Nephron progenitor cell (in vitro differentiated cells): ENCODE measurements around the gene NFAT5.
A peak's percentile ranks its signal among the peaks of the same experiment; 100 is the strongest.

Experiments used
- DNase-seq: peaks from one replicate; pipeline ENCODE4 v3.0.0; 2021
- H3K27ac Mint-ChIP-seq: 2 replicates; pipeline ENCODE4 v1.8.0; 2021; ENCODE audit warnings: mild to moderate bottlenecking, moderate library complexity, mixed read lengths
- H3K27me3 Mint-ChIP-seq: 2 replicates; pipeline ENCODE4 v1.8.0; 2021; ENCODE audit warnings: mild to moderate bottlenecking, low read depth, mixed read lengths; ENCODE audit not compliant: poor library complexity
- H3K36me3 Mint-ChIP-seq: 2 replicates; pipeline ENCODE4 v1.8.0; 2021; ENCODE audit warnings: low read depth, mixed read lengths
- H3K4me1 Mint-ChIP-seq: 2 replicates; pipeline ENCODE4 v1.8.0; 2021; ENCODE audit warnings: mixed read lengths
- H3K4me3 Mint-ChIP-seq: 2 replicates; pipeline ENCODE4 v1.8.0; 2021; ENCODE audit warnings: mild to moderate bottlenecking, moderate library complexity, mixed read lengths
- H3K9me3 Mint-ChIP-seq: 2 replicates; pipeline ENCODE4 v1.8.0; 2021; ENCODE audit warnings: mild to moderate bottlenecking, moderate library complexity, mixed read lengths
- CTCF ChIP-seq: fragments of 200-600 bp; sonication (generic); IDR thresholded peaks from 2 replicates; pipeline ENCODE4 v1.5.0; 2021; ENCODE audit warnings: antibody characterized with exemption

The NFAT5 gene

GRCh38 chr16:69706975-69707340 is 141.2 kb downstream of the NFAT5 start:
- Mint-ChIP-seq H3K4me3 (no peak overlapping the region), H3K27me3 (no peaks in the 10 kb centered on the region), H3K9me3 (no peaks in the 10 kb centered on the region), H3K27ac (no peak overlapping the region), H3K36me3 (peaks cover 5% of the 10 kb centered on the region), H3K4me1 (peaks cover 12% of the 10 kb centered on the region)
- no peak for TF ChIP-seq CTCF
- no peak for DNase-seq

GRCh38 chr16:69707920-69708683 is 142.3 kb downstream of the NFAT5 start:
- Mint-ChIP-seq H3K36me3 (peaks cover 9% of the 10 kb centered on the region), H3K9me3 (no peaks in the 10 kb centered on the region), H3K27ac (peak overlapping the region; percentile 44), H3K27me3 (no peaks in the 10 kb centered on the region), H3K4me3 (no peak overlapping the region), H3K4me1 (peaks cover 12% of the 10 kb centered on the region)
- no peak for DNase-seq
- no peak for TF ChIP-seq CTCF

GRCh38 chr16:69709456-69710084 is 143.8 kb downstream of the NFAT5 start:
- peaks cover 12% of the 10 kb centered on the region for H3K36me3 Mint-ChIP-seq
- H3K27me3 Mint-ChIP-seq: no peaks in the 10 kb centered on the region
- H3K27ac Mint-ChIP-seq: no peak overlapping the region
- DNase-seq: no peak
- no peak overlapping the region for H3K4me3 Mint-ChIP-seq
- H3K4me1 Mint-ChIP-seq: peaks cover 12% of the 10 kb centered on the region
- H3K9me3 Mint-ChIP-seq: no peaks in the 10 kb centered on the region
- TF ChIP-seq CTCF: peak; percentile 75

GRCh38 chr16:69711115-69711740 is 145.5 kb downstream of the NFAT5 start:
- H3K4me1 Mint-ChIP-seq: peaks cover 12% of the 10 kb centered on the region
- no peaks in the 10 kb centered on the region for H3K27me3 Mint-ChIP-seq
- peaks cover 19% of the 10 kb centered on the region for H3K36me3 Mint-ChIP-seq
- H3K9me3 Mint-ChIP-seq: no peaks in the 10 kb centered on the region
- DNase-seq: no peak
- no peak overlapping the region for H3K4me3 Mint-ChIP-seq
- H3K27ac Mint-ChIP-seq: no peak overlapping the region
- no peak for TF ChIP-seq CTCF

GRCh38 chr16:69712277-69712676 is 146.5 kb downstream of the NFAT5 start:
- no peak overlapping the region for H3K27ac Mint-ChIP-seq
- H3K9me3 Mint-ChIP-seq: no peaks in the 10 kb centered on the region
- DNase-seq: no peak
- no peak overlapping the region for H3K4me3 Mint-ChIP-seq
- no peak for TF ChIP-seq CTCF
- H3K4me1 Mint-ChIP-seq: peaks cover 12% of the 10 kb centered on the region
- H3K36me3 Mint-ChIP-seq: peaks cover 26% of the 10 kb centered on the region
- no peaks in the 10 kb centered on the region for H3K27me3 Mint-ChIP-seq
